Hepatocyte (in vitro differentiated cells): ENCODE results near the gene SGO2. TPM values are rescaled to one million over a fixed set of nuclear protein-coding genes. Genes with fewer than 3 reads are reported as not detected.

Experiments used
- DNase-seq: peaks from one replicate; pipeline ENCODE4 v3.0.0-alpha.2; 2016; ENCODE audit warnings: low spot score
- H2AFZ ChIP-seq: fragments of 200-600 bp; sonication (generic); 2 replicates; pipeline ENCODE4 v1.6.0; 2016; ENCODE audit warnings: antibody characterized with exemption, mild to moderate bottlenecking
- H3K27ac ChIP-seq: fragments of 200-600 bp; sonication (generic); 2 replicates; pipeline ENCODE4 v1.5.1; 2016; ENCODE audit warnings: mild to moderate bottlenecking
- H3K27me3 ChIP-seq: fragments of 200-600 bp; sonication (generic); 2 replicates; pipeline ENCODE4 v1.6.1; 2016
- H3K36me3 ChIP-seq: fragments of 200-600 bp; sonication (generic); replicated peaks from 2 replicates; pipeline ENCODE4 v1.5.1; 2016; ENCODE audit warnings: low read depth; ENCODE audit not compliant: insufficient read depth
- H3K4me1 ChIP-seq: fragments of 200-600 bp; sonication (generic); 2 replicates; pipeline ENCODE4 v1.5.1; 2016; ENCODE audit warnings: mild to moderate bottlenecking, moderate library complexity; ENCODE audit not compliant: insufficient read depth
- H3K4me2 ChIP-seq: fragments of 200-600 bp; sonication (generic); 2 replicates; pipeline ENCODE4 v1.6.0; 2016
- H3K4me3 ChIP-seq: fragments of 200-600 bp; sonication (generic); 2 replicates; pipeline ENCODE4 v1.5.1; 2016; ENCODE audit warnings: mild to moderate bottlenecking
- H3K79me2 ChIP-seq: fragments of 200-600 bp; sonication (generic); 2 replicates; pipeline ENCODE4 v1.6.0; 2017; ENCODE audit warnings: mild to moderate bottlenecking
- H3K9me2 ChIP-seq: fragments of 200-600 bp; sonication (generic); replicated peaks from 2 replicates; pipeline ENCODE4 v1.6.0; 2017; ENCODE audit warnings: mild to moderate bottlenecking; ENCODE audit not compliant: insufficient read depth
- H3K9me3 ChIP-seq: fragments of 200-600 bp; sonication (generic); 2 replicates; pipeline ENCODE4 v1.5.1; 2016; ENCODE audit warnings: low read depth, mild to moderate bottlenecking
- H4K20me1 ChIP-seq: fragments of 200-600 bp; sonication (generic); 2 replicates; pipeline ENCODE4 v1.6.0; 2016; ENCODE audit warnings: mild to moderate bottlenecking; ENCODE audit not compliant: insufficient read depth, poor library complexity, severe bottlenecking
- EZH2 ChIP-seq: fragments of 200-600 bp; sonication (generic); IDR thresholded peaks from 2 replicates; pipeline ENCODE4 v1.6.1; 2016; ENCODE audit warnings: antibody characterized with exemption, mild to moderate bottlenecking, borderline replicate concordance
- EZH2phosphoT487 ChIP-seq: fragments of 200-600 bp; sonication (generic); IDR thresholded peaks from one replicate; pipeline ENCODE4 v1.6.1; 2018; ENCODE audit warnings: antibody characterized with exemption, mild to moderate bottlenecking, low read depth, moderate library complexity; ENCODE audit not compliant: unreplicated experiment, severe bottlenecking
- WGBS: methylation state at CpG from one replicate; pipeline ENCODE4 v1.1.6; 2016; ENCODE audit warnings: low lambda C conversion rate; ENCODE audit errors: missing lambda C conversion rate; 5-methylcytosine and 5-hydroxymethylcytosine counted together
- polyA plus RNA-seq: library from polyadenylated mRNA; unstranded; fragments of >200 nt; fragmentation: Nextera tagmentation; extraction: Ambion mirVana; gene quantifications from 2 replicates; pipeline ENCODE4 v1.2.1, GENCODE V29; 2016
- total RNA-seq: library from RNA; depleted of rRNA; stranded (reverse); fragments of >200 nt; gene quantifications from 2 replicates; pipeline ENCODE4 v1.2.3, GENCODE V29; 2014
- TF ChIP-seq, protein P1 (sequence below): fragments of 200-600 bp; sonication (generic); IDR thresholded peaks from 2 replicates; pipeline ENCODE4 v1.5.1; 2016; ENCODE audit warnings: antibody characterized with exemption, mild to moderate bottlenecking; ENCODE audit not compliant: poor library complexity

SGO2 gene
- total and polyA plus RNA-seq, 2 experiments from 2014 or later = 5.6 to 7.0 TPM

DNA sequence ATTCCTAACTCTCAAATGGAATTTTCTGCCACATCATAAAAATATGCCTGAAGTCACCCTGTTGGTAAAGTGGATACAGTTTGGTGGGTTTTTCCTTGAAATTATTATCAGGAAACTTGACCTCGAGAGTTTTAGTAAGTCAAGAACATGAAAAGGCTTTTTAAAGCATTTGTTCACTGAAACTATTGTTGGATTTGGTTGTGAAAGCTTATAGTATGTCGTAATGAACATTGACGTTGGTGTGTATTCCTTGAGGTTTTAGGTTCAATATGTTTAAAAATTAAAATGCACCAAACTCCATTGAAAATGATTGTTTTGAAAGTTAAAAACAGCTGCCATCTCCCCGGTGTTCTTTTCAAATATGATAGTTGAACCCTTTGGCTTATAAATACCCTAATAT, 90.6 kb downstream of the SGO2 start:
- H4K20me1 ChIP-seq = no peaks in the 10 kb centered on the region
- H3K27me3 ChIP-seq = no peaks in the 10 kb centered on the region
- H3K27ac ChIP-seq = peak overlapping the region; percentile 41
- H3K4me2 ChIP-seq = peak overlapping the region; percentile 32
- TF ChIP-seq EZH2 = no peak
- TF ChIP-seq, protein P1, sequence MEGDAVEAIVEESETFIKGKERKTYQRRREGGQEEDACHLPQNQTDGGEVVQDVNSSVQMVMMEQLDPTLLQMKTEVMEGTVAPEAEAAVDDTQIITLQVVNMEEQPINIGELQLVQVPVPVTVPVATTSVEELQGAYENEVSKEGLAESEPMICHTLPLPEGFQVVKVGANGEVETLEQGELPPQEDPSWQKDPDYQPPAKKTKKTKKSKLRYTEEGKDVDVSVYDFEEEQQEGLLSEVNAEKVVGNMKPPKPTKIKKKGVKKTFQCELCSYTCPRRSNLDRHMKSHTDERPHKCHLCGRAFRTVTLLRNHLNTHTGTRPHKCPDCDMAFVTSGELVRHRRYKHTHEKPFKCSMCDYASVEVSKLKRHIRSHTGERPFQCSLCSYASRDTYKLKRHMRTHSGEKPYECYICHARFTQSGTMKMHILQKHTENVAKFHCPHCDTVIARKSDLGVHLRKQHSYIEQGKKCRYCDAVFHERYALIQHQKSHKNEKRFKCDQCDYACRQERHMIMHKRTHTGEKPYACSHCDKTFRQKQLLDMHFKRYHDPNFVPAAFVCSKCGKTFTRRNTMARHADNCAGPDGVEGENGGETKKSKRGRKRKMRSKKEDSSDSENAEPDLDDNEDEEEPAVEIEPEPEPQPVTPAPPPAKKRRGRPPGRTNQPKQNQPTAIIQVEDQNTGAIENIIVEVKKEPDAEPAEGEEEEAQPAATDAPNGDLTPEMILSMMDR = no peak
- TF ChIP-seq EZH2phosphoT487 = no peak
- H3K9me2 ChIP-seq = no peaks in the 10 kb centered on the region
- H3K9me3 ChIP-seq = no peaks in the 10 kb centered on the region
- H3K79me2 ChIP-seq = no peaks in the 10 kb centered on the region
- H2AFZ ChIP-seq = peak overlapping the region; percentile 20
- no peak for DNase-seq
- no peak overlapping the region for H3K4me3 ChIP-seq
- H3K4me1 ChIP-seq = peaks cover 5% of the 10 kb centered on the region
- H3K36me3 ChIP-seq = no peaks in the 10 kb centered on the region
- 68% methylated on average over 4 of the region's 4 CpGs for WGBS

DNA sequence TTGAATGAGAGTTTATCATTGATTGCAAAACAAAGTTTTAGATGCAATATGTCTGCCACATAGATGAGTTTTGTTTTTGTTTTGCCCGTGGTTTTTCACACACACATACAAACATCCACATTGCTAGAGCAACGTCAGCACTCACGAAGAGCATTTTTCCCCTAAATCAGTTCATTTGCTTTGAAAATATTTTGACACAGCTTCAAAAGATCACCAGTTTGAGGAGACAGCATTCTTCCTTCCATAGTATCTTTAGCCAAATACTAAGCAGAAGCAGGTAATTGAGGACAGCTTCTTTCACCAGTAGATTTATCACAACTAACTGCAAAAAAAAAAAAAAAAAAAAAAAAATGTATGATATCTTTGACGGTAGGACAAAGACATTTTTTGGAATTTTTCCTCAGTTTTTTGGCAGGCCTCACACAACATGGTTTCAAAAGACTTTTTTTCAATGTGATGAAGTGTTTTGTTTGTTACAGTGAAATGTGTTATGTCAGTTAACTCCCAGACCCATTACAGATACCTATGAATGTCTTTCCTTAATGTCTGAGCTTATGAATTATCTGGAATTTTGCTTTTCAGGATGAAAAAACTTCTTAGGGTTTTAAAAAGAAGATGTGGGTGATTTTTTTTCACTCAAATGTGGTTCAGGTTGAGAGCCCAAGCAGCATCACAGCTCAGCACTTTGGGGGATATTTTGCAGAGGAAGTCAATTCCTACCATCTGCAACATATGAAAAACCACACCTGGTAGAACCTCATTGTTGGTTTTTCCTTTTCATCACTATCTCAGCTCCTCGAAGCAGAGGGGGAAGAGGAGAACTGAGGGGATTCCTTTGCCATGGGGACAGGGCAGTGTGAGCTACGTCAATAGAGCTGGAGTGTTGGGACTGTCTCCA, 91.4 kb downstream of the SGO2 start:
- 80% methylated on average over 6 of the region's 6 CpGs for WGBS
- no peak overlapping the region for H2AFZ ChIP-seq
- no peak for TF ChIP-seq EZH2phosphoT487
- TF ChIP-seq, protein P1 = no peak
- no peak for TF ChIP-seq EZH2
- peaks cover 5% of the 10 kb centered on the region for H3K4me1 ChIP-seq
- H3K36me3 ChIP-seq = no peaks in the 10 kb centered on the region
- H3K79me2 ChIP-seq = no peaks in the 10 kb centered on the region
- H3K4me2 ChIP-seq = no peak overlapping the region
- H3K27me3 ChIP-seq = no peaks in the 10 kb centered on the region
- H4K20me1 ChIP-seq = no peaks in the 10 kb centered on the region
- no peaks in the 10 kb centered on the region for H3K9me2 ChIP-seq
- no peak overlapping the region for H3K4me3 ChIP-seq
- no peaks in the 10 kb centered on the region for H3K9me3 ChIP-seq
- no peak overlapping the region for H3K27ac ChIP-seq
- no peak for DNase-seq

- H3K4me1 ChIP-seq = peaks cover 5% of the 10 kb centered on the region
- H3K27ac ChIP-seq = no peak overlapping the region
- no peak for DNase-seq
- no peak overlapping the region for H2AFZ ChIP-seq
- no peaks in the 10 kb centered on the region for H3K79me2 ChIP-seq
- H3K36me3 ChIP-seq = no peaks in the 10 kb centered on the region
- H3K4me2 ChIP-seq = no peak overlapping the region
- no peaks in the 10 kb centered on the region for H3K9me3 ChIP-seq
- 90% methylated on average over 3 of the region's 3 CpGs for WGBS
- H3K27me3 ChIP-seq = no peaks in the 10 kb centered on the region
- no peak for TF ChIP-seq EZH2
- no peak for TF ChIP-seq EZH2phosphoT487
- TF ChIP-seq, protein P1 = no peak
- H3K4me3 ChIP-seq = no peak overlapping the region
- no peaks in the 10 kb centered on the region for H3K9me2 ChIP-seq
- no peaks in the 10 kb centered on the region for H4K20me1 ChIP-seq
Measured at GRCh38 chr2:200618054-200618419, 92.0 kb downstream of the SGO2 start.
